Activated T-helper 2 cell treated with anti-CD3 and anti-CD28 coated beads, Interferon-gamma antibody, Interleukin-2, Interleukin-4, amounts not matched to agents 10 μg/mL and 5 μg/mL and 100 μg/mL, durations not matched to agents 14 hours and 24 hours and 36 hours (primary cell): ENCODE results near the gene KIAA0930. TPM values are rescaled to one million over a fixed set of nuclear protein-coding genes. Genes with fewer than 3 reads are reported as not detected.
"Not testable (repeated sequence)": the region's sequence is repeated elsewhere in the genome, so short reads cannot be mapped to it uniquely, and the experiment has no call there.

Source experiments
- DNase-seq: peaks from one replicate; pipeline ENCODE4 v3.0.0; 2021; ENCODE audit warnings: low spot score
- H3K27ac Mint-ChIP-seq: one replicate; pipeline ENCODE4 v1.8.0; 2021; ENCODE audit warnings: mixed read lengths
- H3K27me3 Mint-ChIP-seq: one replicate; pipeline ENCODE4 v1.8.0; 2021; ENCODE audit warnings: low read depth, mixed read lengths
- H3K36me3 Mint-ChIP-seq: one replicate; pipeline ENCODE4 v1.8.0; 2021; ENCODE audit warnings: low read depth, mixed read lengths
- H3K4me1 Mint-ChIP-seq: one replicate; pipeline ENCODE4 v1.8.0; 2021; ENCODE audit warnings: low read depth, mixed read lengths
- H3K4me3 Mint-ChIP-seq: one replicate; pipeline ENCODE4 v1.8.0; 2021; ENCODE audit warnings: low read depth, mild to moderate bottlenecking, moderate library complexity, mixed read lengths
- H3K9me3 Mint-ChIP-seq: one replicate; pipeline ENCODE4 v1.8.0; 2021; ENCODE audit warnings: mixed read lengths
- intact Hi-C: fragments of 100-400 bp; cut with micrococcal nuclease; formaldehyde crosslinking; loops from one replicate; pipeline ENCODE4 v1.15.1; 2023
- total RNA-seq: library from RNA; stranded (reverse); gene quantifications from 2 replicates; pipeline ENCODE4 v1.2.3, GENCODE V29; 2022

The KIAA0930 gene
- total RNA-seq, 1 donor from 2014 or later: 45.2 TPM

GRCh38 chr22:45259754-45260394 lies 19.2 kb upstream of the KIAA0930 start:
- Mint-ChIP-seq H3K4me1 (peaks cover 11% of the 10 kb centered on the region), H3K27ac (no peak overlapping the region), H3K27me3 (peaks cover 10% of the 10 kb centered on the region), H3K4me3 (no peak overlapping the region), H3K36me3 (no peaks in the 10 kb centered on the region), H3K9me3 (no peaks in the 10 kb centered on the region)
- intact Hi-C loops: loop anchor here (10.0 kb wide), 1 partner anchor 295 kb away; no protein-coding TSS in a partner anchor
- no peak for DNase-seq

GRCh38 chr22:45257941-45258340 lies 17.2 kb upstream of the KIAA0930 start:
- H3K36me3 Mint-ChIP-seq, DNase-seq, intact Hi-C loops, H3K9me3 Mint-ChIP-seq, H3K4me3 Mint-ChIP-seq, H3K27me3 Mint-ChIP-seq, H3K27ac Mint-ChIP-seq: not testable (repeated sequence)
- H3K4me1 Mint-ChIP-seq: peaks cover 14% of the 10 kb centered on the region

GRCh38 chr22:45254789-45255278 lies 14.1 kb upstream of the KIAA0930 start:
- no peaks in the 10 kb centered on the region for H3K9me3 Mint-ChIP-seq
- DNase-seq: no peak
- H3K27ac Mint-ChIP-seq: peak overlapping the region; percentile 20
- no peak overlapping the region for H3K4me3 Mint-ChIP-seq
- intact Hi-C loops: no loop called here
- peaks cover 14% of the 10 kb centered on the region for H3K4me1 Mint-ChIP-seq
- H3K36me3 Mint-ChIP-seq: no peaks in the 10 kb centered on the region
- H3K27me3 Mint-ChIP-seq: no peaks in the 10 kb centered on the region

- H3K4me1 Mint-ChIP-seq: peaks cover 14% of the 10 kb centered on the region
- no peak for DNase-seq
- intact Hi-C loops: no loop called here
These were observed 13.7 kb upstream of the KIAA0930 start for GRCh38 chr22:45254388-45254787.

GRCh38 chr22:45253039-45253641 lies 12.4 kb upstream of the KIAA0930 start:
- no peaks in the 10 kb centered on the region for H3K27me3 Mint-ChIP-seq
- H3K9me3 Mint-ChIP-seq: no peaks in the 10 kb centered on the region
- H3K4me3 Mint-ChIP-seq: no peak overlapping the region
- peaks cover 14% of the 10 kb centered on the region for H3K4me1 Mint-ChIP-seq
- no peaks in the 10 kb centered on the region for H3K36me3 Mint-ChIP-seq
- DNase-seq: no peak
- no peak overlapping the region for H3K27ac Mint-ChIP-seq
- intact Hi-C loops: no loop called here

More at GRCh38 chr22:45254388-45254787, 13.7 kb upstream of the KIAA0930 start:
- no peak overlapping the region for H3K4me3 Mint-ChIP-seq
- H3K27ac Mint-ChIP-seq: no peak overlapping the region
- no peaks in the 10 kb centered on the region for H3K36me3 Mint-ChIP-seq
- no peaks in the 10 kb centered on the region for H3K27me3 Mint-ChIP-seq
- no peaks in the 10 kb centered on the region for H3K9me3 Mint-ChIP-seq

GRCh38 chr22:45251825-45252224 lies 11.1 kb upstream of the KIAA0930 start:
- no peak for DNase-seq
- H3K27ac Mint-ChIP-seq: no peak overlapping the region
- no peaks in the 10 kb centered on the region for H3K27me3 Mint-ChIP-seq
- peaks cover 14% of the 10 kb centered on the region for H3K4me1 Mint-ChIP-seq
- H3K4me3 Mint-ChIP-seq: no peak overlapping the region
- intact Hi-C loops: no loop called here
- H3K36me3 Mint-ChIP-seq: no peaks in the 10 kb centered on the region
- H3K9me3 Mint-ChIP-seq: no peaks in the 10 kb centered on the region

- H3K9me3 Mint-ChIP-seq: no peaks in the 10 kb centered on the region
- H3K4me3 Mint-ChIP-seq: no peak overlapping the region
- no peaks in the 10 kb centered on the region for H3K4me1 Mint-ChIP-seq
- no peak for DNase-seq
- H3K36me3 Mint-ChIP-seq: no peaks in the 10 kb centered on the region
- intact Hi-C loops: no loop called here
- H3K27ac Mint-ChIP-seq: no peak overlapping the region
- H3K27me3 Mint-ChIP-seq: no peaks in the 10 kb centered on the region
These were observed 8.3 kb upstream of the KIAA0930 start for GRCh38 chr22:45248832-45249561.

- DNase-seq: no peak
- no peaks in the 10 kb centered on the region for H3K27me3 Mint-ChIP-seq
- no peak overlapping the region for H3K27ac Mint-ChIP-seq
- intact Hi-C loops: no loop called here
- H3K4me1 Mint-ChIP-seq: peaks cover 3% of the 10 kb centered on the region
- no peaks in the 10 kb centered on the region for H3K9me3 Mint-ChIP-seq
- no peaks in the 10 kb centered on the region for H3K36me3 Mint-ChIP-seq
- H3K4me3 Mint-ChIP-seq: no peak overlapping the region
These were observed 5.6 kb upstream of the KIAA0930 start for GRCh38 chr22:45246060-45246985.

- Mint-ChIP-seq H3K27ac (no peak overlapping the region), H3K9me3 (no peaks in the 10 kb centered on the region), H3K36me3 (no peaks in the 10 kb centered on the region), H3K4me3 (no peak overlapping the region), H3K4me1 (peaks cover 6% of the 10 kb centered on the region), H3K27me3 (no peaks in the 10 kb centered on the region)
- no peak for DNase-seq
- intact Hi-C loops: no loop called here
These were observed 4.2 kb upstream of the KIAA0930 start for GRCh38 chr22:45244916-45245315.

- Mint-ChIP-seq H3K4me3 (no peak overlapping the region), H3K4me1 (peaks cover 10% of the 10 kb centered on the region), H3K27me3 (no peaks in the 10 kb centered on the region), H3K9me3 (no peaks in the 10 kb centered on the region), H3K36me3 (no peaks in the 10 kb centered on the region), H3K27ac (no peak overlapping the region)
- intact Hi-C loops: no loop called here
- no peak for DNase-seq
These were observed 2.1 kb upstream of the KIAA0930 start for GRCh38 chr22:45242778-45243191.

GRCh38 chr22:45240104-45240809 lies 437 bp downstream of the KIAA0930 start:
- Mint-ChIP-seq H3K4me3 (peak overlapping the region; percentile 90), H3K27me3 (no peaks in the 10 kb centered on the region), H3K27ac (peak overlapping the region; percentile 84), H3K4me1 (peaks cover 12% of the 10 kb centered on the region), H3K36me3 (no peaks in the 10 kb centered on the region), H3K9me3 (no peaks in the 10 kb centered on the region)
- intact Hi-C loops: loop anchor here (1.0 kb wide), 1 partner anchor 195 kb away; no protein-coding TSS in a partner anchor
- peak; percentile 22 for DNase-seq

- peak overlapping the region; percentile 90 for H3K4me3 Mint-ChIP-seq
- no peak for DNase-seq
- no peaks in the 10 kb centered on the region for H3K27me3 Mint-ChIP-seq
- no peaks in the 10 kb centered on the region for H3K36me3 Mint-ChIP-seq
- intact Hi-C loops: loop anchor here (1.0 kb wide), 1 partner anchor 196 kb away; no protein-coding TSS in a partner anchor
- H3K9me3 Mint-ChIP-seq: no peaks in the 10 kb centered on the region
- no peak overlapping the region for H3K27ac Mint-ChIP-seq
- peaks cover 12% of the 10 kb centered on the region for H3K4me1 Mint-ChIP-seq
These were observed 1.0 kb downstream of the KIAA0930 start for GRCh38 chr22:45239681-45240051.
